ENCODE measurements around the gene CCL25.

CCL25 gene

DNA sequence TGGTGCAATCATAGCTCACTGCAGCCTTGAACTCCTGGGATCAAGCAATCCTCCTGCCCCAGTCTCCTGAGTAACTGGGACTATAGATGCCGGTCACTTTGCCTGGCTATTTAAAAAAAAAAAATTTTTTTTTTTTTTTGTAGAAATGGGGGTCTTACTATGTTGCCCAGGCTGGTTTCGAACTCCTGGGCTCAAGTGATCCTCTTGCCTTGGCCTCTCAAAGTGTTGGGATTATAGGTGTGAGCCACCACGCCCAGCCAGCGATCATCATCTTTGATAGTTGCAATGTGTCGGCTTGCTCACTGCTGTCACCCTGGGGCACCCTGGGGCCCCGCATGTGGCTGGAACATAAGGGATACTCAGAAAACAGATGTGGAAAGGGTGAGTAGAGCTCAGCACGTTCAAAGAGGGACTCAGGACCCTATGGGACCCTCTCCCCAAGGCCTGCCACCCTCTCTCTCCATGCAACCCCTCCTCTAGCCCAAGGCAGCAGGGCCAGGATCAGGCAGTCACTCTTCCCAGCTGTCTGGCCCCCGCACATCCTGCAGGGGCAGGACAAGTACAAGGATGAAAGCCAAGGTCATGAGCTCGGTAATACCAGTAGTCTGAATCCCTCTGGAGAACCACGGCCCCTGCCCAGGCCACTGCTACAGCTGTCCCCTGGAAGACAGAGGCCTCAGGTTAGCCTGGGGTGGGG, 6.5 kb upstream of the CCL25 start:
- no peak for DNase-seq (ENCODE audit: low spot score)

DNA sequence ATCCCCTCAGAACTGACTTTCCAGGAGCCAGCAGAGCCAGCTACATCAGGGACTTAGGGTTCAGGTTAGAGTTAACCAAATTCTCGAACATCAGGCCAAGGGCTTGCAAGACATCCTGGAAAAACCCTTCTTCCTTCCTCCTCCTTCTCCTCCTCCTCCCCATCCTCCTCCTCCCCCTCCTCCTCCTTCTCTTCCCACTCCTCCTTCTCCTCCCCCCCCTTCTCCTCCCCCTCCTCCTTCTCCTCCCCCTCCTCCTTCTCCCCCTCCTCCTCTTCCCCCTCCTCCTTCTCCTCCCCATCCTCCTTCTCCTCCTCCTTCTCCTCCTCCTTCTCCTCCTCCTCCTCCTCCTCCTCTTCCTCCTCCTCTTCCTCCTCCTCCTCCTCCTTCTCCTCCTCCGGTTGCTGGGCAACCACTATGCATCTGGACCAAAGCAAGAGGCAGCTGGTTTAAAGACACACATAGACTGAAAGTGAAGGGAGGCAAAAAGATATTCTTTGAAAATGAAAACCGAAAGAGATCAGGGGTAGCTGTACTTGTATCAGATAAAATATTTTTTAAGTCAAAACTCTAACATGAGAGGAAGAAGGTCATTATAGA, 5.9 kb upstream of the CCL25 start:
- no peak for DNase-seq (ENCODE audit: low spot score)

DNA sequence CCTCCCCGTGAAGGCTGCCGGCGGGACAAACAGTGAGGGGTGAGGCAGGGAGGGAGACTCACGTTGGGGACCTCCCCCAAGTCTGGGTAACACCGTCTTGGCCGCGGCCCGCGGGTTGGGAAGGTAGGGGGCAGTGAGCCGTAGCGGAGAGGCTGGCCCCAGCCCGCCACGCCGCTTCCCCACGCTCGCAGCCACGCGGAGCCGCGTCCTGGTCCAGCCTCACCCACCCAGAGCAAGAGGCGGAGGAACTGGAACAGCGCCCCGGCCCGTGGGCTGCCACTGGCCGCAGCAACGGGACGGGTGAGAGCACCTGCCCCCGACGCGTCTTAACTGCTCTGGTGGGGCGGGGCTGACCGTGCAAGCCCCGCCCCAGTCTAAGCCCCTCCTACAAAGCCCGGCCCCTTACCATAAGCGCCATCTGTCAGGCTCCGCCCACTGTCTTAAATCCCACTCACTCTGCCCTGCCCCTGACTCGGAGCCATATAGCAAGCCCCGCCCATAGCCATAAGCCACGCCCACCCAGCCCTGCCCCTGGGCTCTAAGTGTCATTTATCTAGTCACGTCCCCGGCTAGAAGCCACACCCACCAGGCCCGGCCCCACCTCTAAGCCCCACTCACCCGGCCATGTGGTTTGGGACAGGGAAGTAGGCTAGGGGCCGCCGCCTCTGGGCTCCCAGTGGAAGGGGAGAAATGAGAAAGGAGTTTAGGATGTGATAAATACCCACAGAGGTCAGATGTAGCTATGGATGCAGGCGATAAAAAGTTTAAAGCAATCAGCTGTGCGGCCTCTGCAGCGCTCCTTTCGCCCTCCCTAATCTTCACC, 2.1 kb upstream of the CCL25 start:
- DNase-seq (ENCODE audit: low spot score), result peak; percentile 99

DNA sequence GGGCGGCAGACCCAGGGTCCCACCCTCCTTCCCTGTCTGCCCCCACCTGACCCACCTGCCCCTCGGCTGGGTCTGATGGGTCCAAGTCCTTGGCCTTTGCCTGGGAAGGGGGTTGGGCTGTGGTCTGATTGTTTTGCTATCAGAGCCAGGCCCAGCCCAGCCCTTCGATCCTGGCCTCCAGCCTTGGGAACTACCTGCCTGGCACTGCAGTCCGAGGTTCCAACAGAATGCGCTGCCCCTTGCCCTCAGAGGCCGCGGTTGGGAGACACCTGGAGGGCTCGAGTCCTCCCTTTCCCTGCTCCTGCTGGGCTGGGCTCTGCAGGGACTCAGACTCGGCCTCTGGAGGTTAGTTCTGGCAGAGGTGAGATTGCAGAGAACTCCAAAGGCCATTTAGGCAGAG, 1.6 kb downstream of the CCL25 start:
- DNase-seq (ENCODE audit: low spot score), result no peak

DNA sequence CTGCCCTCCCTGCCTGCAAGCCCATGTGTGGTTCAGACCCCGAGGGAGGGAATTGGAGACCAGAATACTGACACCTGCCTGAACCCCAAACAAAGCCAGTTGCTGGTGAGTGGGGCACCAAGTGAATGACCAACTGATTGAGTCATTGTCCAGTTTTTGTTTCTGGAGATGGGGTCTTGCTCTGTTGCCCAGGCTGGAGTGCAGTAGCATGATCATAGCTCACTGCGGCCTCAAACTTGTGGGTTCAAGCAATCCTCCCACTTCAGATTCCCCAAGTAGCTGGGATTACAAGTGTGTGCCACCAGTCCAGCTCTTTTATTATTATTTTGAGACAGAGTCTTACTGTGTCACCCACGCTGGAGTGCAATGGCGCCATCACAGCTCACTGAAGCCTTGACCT, 4.0 kb downstream of the CCL25 start:
- DNase-seq (ENCODE audit: low spot score), result no peak

DNA sequence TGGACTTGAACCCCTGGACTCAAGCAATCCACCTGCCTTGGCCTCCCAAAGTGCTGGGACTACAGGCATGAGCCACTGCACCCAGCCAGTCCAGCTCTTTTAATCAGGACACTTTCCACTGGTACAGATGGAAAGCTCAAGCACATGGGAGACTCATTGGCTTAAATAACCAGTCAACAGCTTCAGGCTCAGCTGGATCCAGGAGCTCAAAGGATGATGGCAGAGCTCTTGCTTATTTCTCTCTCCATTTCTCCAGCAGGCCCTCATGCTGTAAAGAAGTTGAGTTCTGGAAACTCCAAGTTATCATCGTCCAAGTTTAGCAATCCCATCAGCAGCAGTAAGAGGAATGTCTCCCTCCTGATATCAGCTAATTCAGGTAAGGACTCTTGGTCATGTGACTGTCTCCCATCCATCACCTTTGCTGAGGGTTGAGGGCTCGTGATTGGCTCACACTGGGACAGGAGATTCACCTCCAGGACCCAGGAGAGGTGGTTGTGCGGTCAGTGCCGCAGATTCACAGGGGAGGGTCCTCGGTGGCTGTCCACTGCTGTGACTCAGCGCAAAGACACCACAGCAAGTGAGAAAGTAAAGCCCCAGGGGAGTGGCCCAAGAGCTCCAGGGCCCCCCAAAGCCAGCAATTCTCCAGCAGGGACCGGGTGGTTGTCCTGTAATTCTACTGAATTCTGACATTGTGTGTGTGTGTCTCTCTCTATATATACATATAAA, 5.1 kb downstream of the CCL25 start:
- no peak for DNase-seq (ENCODE audit: low spot score)

DNA sequence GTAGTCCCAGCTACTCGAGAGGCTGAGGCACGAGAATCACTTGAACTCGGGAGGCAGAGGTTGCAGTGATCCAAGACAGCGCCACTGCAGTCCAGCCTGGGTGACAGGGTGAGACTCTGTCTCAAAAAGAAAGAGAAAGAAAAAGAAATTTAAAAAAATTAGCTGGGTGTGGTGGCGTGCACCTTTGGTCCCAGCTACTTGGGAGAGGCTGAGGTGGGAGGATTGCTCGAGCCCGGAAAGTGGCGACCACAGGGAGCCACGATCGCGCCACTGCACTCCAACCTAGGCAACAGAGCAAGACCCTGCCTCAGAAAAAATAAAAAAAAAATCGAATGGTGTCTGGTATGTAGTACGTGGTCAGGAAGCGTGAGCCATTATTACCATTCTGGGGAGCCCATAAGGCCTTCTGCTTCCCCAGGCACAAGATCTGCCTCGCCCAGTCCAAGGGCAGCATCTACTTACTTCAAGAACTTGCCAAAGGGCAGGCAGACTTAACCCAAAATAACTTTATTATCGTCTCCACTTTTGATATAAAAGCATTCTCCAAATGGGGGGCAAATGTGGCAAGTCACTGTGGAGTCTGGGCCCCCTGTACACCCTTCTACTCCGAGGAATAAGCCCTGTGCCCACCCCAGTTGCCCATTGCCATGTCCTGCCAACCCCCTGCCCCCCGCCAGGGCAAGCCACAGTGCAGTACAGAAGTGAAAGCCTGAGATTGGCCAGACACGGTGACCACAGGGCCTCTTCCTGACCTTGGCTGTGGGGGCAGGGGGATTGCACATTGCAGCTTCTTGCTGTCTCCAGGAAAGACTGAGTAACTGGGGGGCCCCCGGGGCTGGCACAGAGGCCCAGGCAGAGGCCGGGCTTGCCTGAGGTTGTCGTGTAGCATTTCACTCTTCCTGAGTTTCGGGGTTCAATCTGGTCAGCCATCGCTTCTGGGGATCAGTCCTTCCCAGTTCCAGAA, 12.6 kb downstream of the CCL25 start:
- DNase-seq (ENCODE audit: low spot score), result no peak

DNA sequence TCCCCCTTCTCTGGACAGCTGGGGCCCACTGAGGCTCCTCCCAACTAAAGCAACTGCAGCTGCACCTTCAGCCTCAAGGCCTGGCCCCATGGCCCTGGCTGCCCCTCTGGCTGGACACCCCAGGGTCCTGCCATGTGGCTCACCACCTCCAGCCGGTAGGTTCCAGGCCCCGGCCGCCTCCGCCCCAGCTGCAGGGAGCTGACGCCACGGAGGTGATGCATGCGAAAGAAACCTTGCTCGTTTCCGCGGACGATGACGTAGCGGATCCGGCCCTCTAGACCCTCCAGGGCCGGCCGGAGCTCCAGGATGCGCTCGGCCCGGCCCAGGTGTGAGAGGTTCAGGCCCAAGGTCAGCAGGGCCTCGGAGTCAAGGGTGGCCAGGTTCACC, 13.3 kb downstream of the CCL25 start:
- no peak for DNase-seq (ENCODE audit: low spot score)

DNA sequence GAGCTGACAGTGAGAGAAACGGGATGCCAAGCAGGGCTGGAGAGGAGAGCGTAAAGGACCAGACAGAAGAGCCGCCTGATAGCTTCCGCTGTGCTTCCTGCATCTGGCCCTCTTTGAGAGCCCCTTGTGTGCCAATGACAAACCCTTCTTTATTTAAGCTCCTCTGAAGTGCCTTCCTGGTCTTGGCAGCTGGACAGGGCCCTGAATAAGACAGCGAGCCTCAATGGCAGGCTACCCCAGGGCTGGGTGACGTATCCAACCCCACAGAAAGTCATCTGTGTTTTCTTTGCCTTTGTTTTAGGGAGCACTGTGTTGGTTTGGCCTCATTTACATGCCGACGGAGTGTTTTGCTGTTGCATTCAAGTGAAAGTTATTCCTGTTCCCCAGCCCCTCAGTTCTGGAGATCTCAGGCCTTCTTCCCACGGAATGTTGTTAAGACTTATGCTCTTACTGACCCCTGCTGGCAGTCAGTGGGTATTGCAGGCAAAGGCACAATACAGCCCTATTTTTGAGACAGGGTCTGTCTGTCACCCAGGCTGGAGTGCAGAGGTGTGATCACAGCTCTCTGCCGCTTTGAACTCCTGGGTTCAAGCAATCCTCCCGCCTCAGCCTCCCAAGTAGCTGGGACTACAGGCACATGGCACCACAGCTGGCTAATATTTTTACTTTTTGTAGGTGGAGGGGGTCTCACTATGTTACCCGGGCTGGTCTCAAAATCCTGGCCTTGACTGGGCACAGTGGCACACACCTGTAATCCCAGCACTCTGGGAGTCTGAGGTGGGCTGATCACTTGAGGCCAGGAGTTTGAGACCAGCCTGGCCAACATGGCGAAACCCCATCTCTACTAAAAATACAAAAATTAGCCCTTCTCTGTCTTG, 16.8 kb downstream of the CCL25 start:
- no peak for DNase-seq (ENCODE audit: low spot score)

DNA sequence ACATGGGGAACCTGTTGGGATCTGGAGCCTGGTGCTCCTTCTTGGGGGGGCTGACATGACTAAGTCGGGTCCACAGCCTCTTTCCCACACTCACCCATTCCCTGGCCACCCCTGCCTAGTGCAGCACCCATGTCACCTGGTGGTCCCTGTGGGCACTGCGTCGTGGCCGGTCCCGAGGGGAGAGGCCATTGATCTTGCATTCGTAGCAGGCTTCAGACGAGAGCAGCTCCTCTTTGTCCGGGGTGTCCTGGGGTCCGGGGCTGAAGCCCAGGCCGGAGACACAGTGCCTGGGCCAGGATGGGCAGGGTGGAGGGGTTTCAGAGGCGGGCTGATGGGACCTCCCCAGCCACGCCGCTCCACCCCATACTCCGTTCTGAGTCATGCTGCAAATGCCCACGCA, 19.4 kb downstream of the CCL25 start:
- DNase-seq (ENCODE audit: low spot score), result no peak

DNA sequence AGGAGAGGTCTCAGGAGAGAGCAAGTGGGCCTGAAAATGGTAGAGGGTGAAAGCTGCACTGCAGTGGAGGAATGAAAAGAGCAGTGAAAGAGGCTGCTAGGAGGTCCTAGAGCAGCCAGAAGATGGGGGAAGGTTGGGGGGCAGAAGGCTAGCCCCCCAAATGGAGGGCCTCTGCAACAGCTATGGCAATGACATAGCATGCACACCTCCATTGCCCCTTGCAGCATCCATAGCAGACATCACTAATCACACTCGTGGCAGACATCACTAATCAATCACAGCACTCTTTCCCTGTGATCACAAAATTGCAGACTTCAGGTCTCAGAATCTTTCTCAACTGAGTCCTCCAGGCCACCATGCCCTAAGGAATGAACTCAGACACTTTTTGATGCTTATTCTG, 21.9 kb downstream of the CCL25 start:
- no peak for DNase-seq (ENCODE audit: low spot score)

DNA sequence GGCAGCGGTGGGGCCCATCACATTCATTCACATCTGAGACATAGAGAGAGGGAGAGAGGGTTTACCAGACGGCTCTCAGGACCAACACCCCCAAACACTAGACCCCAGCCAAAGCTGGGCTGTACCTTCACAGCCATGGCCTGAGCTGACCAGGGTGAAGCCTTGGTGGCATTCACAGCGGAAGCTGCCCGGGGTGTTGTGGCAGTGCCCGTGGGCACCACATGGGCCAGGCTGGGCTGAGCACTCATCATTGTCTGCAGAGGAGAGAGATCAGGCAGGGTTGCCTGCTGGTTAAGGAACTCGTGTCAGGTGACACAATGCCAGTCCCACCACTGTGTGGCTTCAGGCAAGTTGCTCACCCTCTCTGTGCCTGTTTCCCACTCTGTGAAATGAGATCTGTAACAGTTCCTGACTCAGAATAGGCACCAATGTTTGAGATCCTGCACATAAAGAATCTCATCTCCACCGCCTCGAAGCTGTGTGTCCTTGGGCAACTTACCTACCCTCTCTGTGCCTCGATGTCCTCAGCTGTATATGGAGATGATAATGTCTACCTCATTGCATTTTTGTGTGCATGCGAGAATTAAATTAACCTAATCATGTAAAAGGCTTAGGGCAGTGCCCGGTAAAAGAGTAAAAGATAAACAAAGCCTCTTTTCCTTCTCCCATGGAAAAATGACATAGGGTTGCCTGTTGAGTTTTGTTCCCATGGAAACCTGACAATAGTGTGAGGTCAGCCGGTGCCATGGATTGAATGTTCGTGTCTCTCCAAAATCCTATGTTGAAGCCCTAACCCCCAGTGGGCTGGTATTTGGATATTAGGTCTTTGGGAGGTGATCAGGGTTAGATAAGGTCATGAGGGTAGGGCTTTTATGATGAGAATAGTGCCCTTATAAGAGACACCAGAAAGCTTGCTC, 22.9 kb downstream of the CCL25 start:
- no peak for DNase-seq (ENCODE audit: low spot score)

DNA sequence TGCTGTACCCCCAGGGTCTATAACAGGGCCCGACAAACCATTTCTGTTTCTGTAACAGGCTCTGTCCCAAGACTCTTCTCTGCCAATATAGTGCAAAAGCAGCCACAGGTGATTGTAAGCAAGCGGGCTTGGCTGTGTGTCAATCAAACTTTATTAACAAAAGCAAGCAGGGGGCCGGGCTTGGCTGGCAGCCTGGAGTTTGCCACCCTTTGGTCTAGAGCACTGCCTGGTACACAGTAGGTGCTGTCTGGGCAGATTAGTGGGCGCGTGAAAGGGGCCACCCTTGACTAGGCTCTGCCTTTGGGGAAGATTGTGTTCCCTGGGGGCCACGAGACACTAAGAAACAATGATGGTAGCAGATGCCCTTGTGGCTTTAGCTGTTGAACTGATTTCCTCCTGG, 27.4 kb downstream of the CCL25 start:
- no peak for DNase-seq (ENCODE audit: low spot score)

DNA sequence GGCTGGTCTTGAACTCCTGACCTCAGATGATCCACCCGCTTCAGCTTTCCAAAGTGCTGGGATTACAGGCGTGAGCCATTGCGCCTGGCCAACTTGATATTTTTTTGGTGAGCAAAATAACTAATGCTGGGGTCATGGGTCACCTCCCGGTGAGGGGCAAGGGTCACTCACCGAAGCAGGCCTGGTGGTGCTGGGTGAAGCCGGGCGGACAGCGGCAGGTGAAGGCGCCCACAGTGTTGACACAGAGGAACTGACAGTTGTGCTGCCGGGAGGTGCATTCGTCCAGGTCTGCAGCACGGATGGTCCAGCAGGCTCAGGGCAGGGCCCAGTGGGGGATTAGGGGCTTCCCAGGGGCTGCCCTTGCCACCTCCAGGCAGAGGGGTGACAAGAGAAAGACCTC, 28.3 kb downstream of the CCL25 start:
- no peak for DNase-seq (ENCODE audit: low spot score)

DNA sequence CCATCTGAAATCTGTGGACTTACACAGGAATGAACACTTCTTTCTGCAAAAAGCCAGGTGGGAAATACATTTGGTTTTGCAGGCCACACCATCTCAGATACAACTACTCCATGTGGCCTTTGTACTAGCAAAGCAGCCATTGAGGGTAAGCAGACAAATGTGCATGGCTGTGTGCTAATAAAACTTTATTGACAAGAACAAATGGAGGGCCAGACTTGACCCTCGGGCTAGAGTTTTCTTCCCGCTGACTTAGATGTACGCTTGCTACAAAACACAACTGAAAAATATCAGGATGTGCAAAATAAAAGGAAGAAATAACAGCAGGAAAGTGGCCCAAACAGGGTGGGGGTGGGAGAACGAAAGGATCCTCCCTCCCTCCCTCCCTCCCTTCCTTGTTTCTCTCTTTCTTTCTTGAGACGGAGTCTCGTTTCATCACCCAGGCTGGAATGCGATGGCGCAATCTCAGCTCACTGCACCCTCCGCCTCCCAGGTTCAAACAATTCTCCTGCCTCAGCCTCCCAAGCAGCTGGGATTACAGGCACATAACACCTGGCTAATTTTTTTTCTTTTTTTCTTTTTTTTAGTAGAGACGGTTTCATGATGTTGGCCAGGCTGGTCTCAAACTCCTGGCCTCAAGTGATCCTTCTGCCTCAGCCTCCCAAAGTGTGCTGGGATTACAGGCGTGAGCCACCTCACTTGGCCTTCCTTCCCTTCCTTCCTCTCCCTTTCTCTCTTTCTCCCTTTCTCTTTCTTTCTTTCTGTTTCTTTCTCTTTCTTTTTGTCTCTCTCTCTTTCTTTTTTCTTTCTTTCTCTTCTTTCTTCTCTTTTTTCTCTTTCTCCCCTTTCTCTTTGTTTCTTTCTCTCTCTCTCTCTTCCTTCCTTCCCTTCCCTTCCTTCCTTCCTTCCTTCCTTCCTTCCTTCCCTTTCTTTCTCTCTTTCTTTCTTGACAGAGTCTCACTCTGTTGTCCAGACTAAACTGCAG, 29.3 kb downstream of the CCL25 start:
- DNase-seq (ENCODE audit: low spot score), result no peak

DNA sequence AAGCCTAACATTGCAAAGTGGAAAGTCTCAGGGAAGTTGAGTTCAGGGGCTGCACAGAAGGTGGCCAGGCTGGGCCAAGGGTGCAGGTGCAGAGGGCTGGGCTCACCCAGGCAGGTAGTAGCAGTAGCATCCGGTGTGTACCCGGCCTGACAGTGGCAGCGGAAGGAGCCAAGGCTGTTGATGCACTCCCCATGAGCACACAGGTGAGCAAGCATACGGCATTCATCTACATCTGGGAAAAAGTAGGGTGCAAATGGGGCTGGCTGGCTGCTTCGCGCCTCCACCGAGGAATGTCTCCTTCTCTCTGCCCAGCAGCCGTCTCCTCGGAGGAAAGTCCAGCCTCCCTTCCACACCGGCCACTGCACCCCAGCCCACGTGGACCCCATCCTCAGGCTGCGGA, 30.6 kb downstream of the CCL25 start:
- no peak for DNase-seq (ENCODE audit: low spot score)

DNA sequence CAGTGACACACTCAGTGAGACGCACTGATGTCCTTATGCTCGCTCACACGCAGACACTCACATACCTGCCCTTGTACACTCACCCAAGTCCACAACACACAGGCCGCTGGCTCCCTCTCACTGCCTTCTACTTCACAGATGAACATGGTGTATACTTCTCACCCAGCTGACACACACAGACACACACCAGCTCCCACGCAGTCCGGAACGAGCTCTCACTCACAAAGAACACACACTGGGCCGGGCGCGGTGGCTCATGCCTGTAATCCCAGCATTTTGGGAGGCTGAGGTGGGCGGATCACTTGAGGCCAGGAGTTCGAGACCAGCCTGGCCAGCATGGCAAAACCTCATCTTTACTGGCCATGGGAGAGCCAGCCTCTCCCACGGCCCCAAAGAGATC, 31.6 kb downstream of the CCL25 start:
- DNase-seq (ENCODE audit: low spot score), result no peak
